GM19193 (cell line): ENCODE data around the gene MYH6.

ENCODE experiments used
- POLR2A ChIP-seq: IDR thresholded peaks from 4 replicates; pipeline ENCODE4 v1.6.1; 2011; ENCODE audit not compliant: insufficient read depth, insufficient read length; ENCODE audit errors: extremely low read depth

Gene MYH6

GRCh38 chr14:23408307-23408630, 196 bp upstream of the MYH6 start:
- no peak for TF ChIP-seq POLR2A

- TF ChIP-seq POLR2A, result no peak
These were observed 1.2 kb downstream of the MYH6 start for GRCh38 chr14:23406725-23407355.

- no peak for TF ChIP-seq POLR2A
These were observed 1.8 kb downstream of the MYH6 start for GRCh38 chr14:23406244-23406643.

GRCh38 chr14:23405516-23406025, 2.5 kb downstream of the MYH6 start:
- no peak for TF ChIP-seq POLR2A

DNA sequence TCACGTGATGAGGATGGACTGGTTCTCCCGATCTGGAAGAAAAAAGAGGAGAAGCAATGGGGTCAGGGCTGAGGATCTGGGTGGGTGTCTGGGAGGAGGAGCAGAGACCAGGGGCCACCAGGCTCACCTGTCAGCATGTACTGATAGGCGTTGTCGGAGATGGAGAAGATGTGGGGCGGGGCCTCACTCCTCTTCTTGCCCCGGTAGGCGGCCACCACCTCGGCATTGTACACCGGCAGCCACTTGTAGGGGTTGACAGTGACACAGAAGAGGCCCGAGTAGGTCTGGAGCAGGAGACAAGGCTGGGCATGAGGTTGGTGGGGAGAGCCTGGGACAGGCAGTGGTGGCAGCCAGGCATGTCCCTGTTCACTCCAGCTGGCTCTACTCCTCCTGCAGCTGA, 3.0 kb downstream of the MYH6 start:
- no peak for TF ChIP-seq POLR2A

- TF ChIP-seq POLR2A, result no peak
These were observed 3.7 kb downstream of the MYH6 start for GRCh38 chr14:23404331-23404900.

DNA sequence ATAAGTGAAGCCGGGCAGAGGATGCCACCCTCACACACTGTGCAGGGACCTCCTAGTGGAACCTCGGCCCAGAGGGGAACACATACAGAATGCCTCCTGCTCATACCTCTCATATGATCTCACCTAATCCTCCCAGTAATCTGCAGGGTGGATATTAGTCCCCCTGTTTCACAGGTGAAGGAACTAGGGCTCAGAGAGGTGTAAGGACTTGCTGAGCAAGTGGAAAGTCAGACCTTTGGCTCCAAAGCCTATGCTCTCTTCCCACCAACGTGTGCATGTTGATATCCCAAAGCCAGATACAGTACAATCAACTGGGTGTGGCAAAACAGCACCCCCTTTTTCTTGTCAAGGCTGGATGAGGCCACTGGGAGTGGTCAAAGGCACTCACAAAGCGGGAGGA, 4.2 kb downstream of the MYH6 start:
- TF ChIP-seq POLR2A, result no peak

DNA sequence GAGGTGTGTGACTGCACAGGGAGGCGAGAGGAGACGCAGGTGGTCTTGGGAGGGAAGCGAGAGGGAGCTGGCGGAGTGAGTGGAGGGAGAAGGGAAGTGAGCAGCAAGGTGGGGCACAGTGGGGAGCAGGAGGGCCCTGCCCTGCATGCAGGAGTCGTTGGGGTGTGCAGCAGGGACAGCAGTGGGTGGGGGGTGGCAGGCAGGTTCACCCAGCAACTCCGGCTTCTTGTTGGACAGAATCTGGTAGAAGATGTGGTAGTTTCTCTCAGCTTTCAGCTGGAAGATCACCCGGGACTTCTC, 5.0 kb downstream of the MYH6 start:
- TF ChIP-seq POLR2A, result no peak

GRCh38 chr14:23402296-23403138, 5.6 kb downstream of the MYH6 start:
- no peak for TF ChIP-seq POLR2A

DNA sequence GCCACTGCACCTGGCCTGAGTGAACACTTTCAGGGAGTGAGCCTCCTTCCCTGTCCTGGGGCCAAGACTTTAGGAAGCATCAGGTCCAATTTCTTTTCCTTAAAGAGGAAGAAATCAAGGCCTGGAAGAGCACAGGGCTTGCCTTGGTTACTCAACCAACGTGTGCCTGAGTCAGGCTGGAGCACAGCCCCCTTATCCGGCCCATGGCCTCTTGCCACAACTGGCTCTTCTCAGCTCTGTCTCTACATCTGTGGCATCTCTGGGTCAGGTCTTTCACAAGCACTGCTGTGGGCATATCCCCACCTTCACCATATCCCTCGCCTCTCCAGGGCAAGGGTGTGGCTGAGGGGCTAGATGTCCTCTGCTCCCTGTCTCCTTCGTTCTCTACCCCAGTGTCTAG, 6.8 kb downstream of the MYH6 start:
- TF ChIP-seq POLR2A, result no peak

DNA sequence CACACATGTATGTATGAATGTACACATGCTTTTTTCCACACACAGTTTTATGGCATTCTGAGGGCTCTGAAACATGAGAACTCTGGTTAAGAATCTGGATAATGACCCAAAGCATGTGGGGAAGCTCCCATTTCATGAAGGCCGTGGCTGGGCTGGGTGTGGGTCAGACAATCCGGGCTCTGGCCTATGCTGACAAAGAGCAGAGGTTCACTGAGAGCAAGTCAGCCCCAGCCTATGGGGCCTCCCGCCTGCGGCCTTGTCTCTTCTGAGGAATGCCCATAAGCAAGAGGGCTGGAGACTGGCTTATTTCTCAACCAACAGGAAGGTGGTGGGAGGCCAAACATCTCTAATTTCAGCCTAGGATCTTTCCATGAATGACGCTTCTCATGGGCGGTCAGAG, 8.5 kb downstream of the MYH6 start:
- TF ChIP-seq POLR2A, result no peak

GRCh38 chr14:23399136-23399535, 8.9 kb downstream of the MYH6 start:
- no peak for TF ChIP-seq POLR2A

DNA sequence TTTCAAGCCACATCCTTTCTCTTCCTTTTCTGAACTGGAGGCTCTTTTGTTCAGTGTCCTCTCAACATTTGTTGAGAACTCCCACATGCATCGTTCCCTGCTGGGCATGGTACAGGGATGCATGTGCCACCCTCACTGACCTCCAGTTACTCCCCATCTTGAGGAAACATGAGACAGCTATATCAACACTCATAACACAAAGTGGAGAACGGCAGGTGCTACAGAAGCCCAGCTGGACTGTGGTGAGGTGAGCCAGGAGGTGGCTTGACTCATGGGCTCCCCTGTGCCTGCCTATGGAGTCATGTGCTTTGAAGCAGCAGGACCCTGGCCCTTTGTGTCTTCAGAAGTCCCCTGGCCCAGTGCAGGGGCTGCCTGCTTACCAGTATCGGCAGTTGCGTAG, 9.7 kb downstream of the MYH6 start:
- TF ChIP-seq POLR2A, result no peak

DNA sequence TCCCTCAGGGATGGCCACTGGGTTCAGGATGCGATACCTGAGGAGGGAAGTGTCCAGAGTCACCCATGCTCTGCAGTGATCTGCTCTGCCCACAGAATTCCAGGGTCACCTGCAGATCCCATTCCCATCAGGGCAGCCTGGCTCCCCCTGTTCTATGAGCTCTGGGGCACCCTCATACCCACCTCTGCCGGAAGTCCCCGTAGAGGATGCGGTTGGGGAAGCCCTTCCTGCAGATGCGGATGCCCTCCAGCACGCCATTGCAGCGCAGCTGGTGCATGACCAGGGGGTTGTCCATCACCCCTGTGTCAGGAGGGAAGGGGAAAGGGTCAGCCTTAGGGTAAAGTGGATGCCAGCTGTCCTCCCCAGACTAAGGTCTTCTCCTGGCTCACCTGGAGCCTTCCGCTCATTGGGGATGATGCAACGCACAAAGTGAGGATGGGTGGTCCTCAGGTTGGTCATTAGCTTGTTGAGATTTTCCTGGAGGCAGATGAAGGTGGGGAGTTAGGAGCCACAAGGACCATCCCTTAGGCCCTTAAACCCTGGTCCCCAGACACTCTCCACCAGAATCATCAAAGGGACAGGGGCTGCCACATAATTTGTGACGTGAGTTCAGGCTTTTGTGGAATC, 11.2 kb downstream of the MYH6 start:
- TF ChIP-seq POLR2A, result no peak

GRCh38 chr14:23396126-23396525, 11.9 kb downstream of the MYH6 start:
- TF ChIP-seq POLR2A, result no peak

GRCh38 chr14:23392613-23393012, 15.5 kb downstream of the MYH6 start:
- TF ChIP-seq POLR2A, result no peak
